ENCODE measurements around the gene AIFM3. TPM values are rescaled to one million over a fixed set of nuclear protein-coding genes. Genes with fewer than 3 reads are reported as not detected.

The AIFM3 gene
- total RNA-seq, 1 donor from 2014 or later, result 2.4 TPM

- DNase-seq (ENCODE audit: low read depth), result no peak
- H3K36me3 ChIP-seq (ENCODE audit: control insufficient read depth, insufficient read depth, low read length), result peaks cover 7% of the 10 kb centered on the region
- no peak overlapping the region for H3K4me3 ChIP-seq (ENCODE audit: low read depth, low read length)
- peak; percentile 18 for FAIRE-seq
- H3K27me3 ChIP-seq (ENCODE audit: control insufficient read depth, insufficient read depth, low read length), result no peaks in the 10 kb centered on the region
- TF ChIP-seq CTCF (IDR thresholded peaks at IDR 0.05; ENCODE audit: insufficient read depth, low read length, severe bottlenecking), result no peak
Observed at GRCh38 chr22:20980523-20980922, 13.5 kb downstream of the AIFM3 start.

GRCh38 chr22:20980938-20981722, 14.1 kb downstream of the AIFM3 start:
- H3K27me3 ChIP-seq (ENCODE audit: control insufficient read depth, insufficient read depth, low read length), result no peaks in the 10 kb centered on the region
- peaks cover 11% of the 10 kb centered on the region for H3K36me3 ChIP-seq (ENCODE audit: control insufficient read depth, insufficient read depth, low read length)
- no peak for TF ChIP-seq CTCF (IDR thresholded peaks at IDR 0.05; ENCODE audit: insufficient read depth, low read length, severe bottlenecking)
- FAIRE-seq (no peak), DNase-seq (ENCODE audit: low read depth) (no peak)
- peak overlapping the region; percentile 87 for H3K4me3 ChIP-seq (ENCODE audit: low read depth, low read length)

GRCh38 chr22:20981787-20982562, 14.9 kb downstream of the AIFM3 start, which contains the start of gene LZTR1:
Gene LZTR1, plus strand, starts transcription at chr22:20982297. Its CDS starts 75 bp downstream, at chr22:20982372.
- H3K27me3 ChIP-seq (ENCODE audit: control insufficient read depth, insufficient read depth, low read length), result no peaks in the 10 kb centered on the region
- FAIRE-seq, result no peak
- DNase-seq (ENCODE audit: low read depth), result peak; percentile 65
- TF ChIP-seq CTCF (IDR thresholded peaks at IDR 0.05; ENCODE audit: insufficient read depth, low read length, severe bottlenecking), result peak; percentile 69
- peaks cover 12% of the 10 kb centered on the region for H3K36me3 ChIP-seq (ENCODE audit: control insufficient read depth, insufficient read depth, low read length)
- H3K4me3 ChIP-seq (ENCODE audit: low read depth, low read length), result peak within 1 kb of the TSS; percentile 87

- no peaks in the 10 kb centered on the region for H3K27me3 ChIP-seq (ENCODE audit: control insufficient read depth, insufficient read depth, low read length)
- H3K4me3 ChIP-seq (ENCODE audit: low read depth, low read length), result peak overlapping the region; percentile 87
- no peak for DNase-seq (ENCODE audit: low read depth)
- no peak for FAIRE-seq
- no peak for TF ChIP-seq CTCF (IDR thresholded peaks at IDR 0.05; ENCODE audit: insufficient read depth, low read length, severe bottlenecking)
- H3K36me3 ChIP-seq (ENCODE audit: control insufficient read depth, insufficient read depth, low read length), result peaks cover 15% of the 10 kb centered on the region
Observed at GRCh38 chr22:20982563-20982882, 15.5 kb downstream of the AIFM3 start.

GRCh38 chr22:20983081-20983771, 16.2 kb downstream of the AIFM3 start:
- DNase-seq (ENCODE audit: low read depth) (no peak), FAIRE-seq (no peak)
- peak overlapping the region; percentile 87 for H3K4me3 ChIP-seq (ENCODE audit: low read depth, low read length)
- TF ChIP-seq CTCF (IDR thresholded peaks at IDR 0.05; ENCODE audit: insufficient read depth, low read length, severe bottlenecking), result no peak
- H3K27me3 ChIP-seq (ENCODE audit: control insufficient read depth, insufficient read depth, low read length), result no peaks in the 10 kb centered on the region
- peaks cover 18% of the 10 kb centered on the region for H3K36me3 ChIP-seq (ENCODE audit: control insufficient read depth, insufficient read depth, low read length)
